WTC11 (cell line): Measurements from ENCODE around the gene SYDE2.

Experiments
- ATF3 ChIP-seq: sonication (generic); formaldehyde crosslinking; conservative IDR thresholded peaks from 2 replicates; pipeline ENCODE4 v1.8.1; 2022; ENCODE audit warnings: mild to moderate bottlenecking, missing genetic modification reagents
- ATF6 ChIP-seq: sonication (generic); formaldehyde crosslinking; IDR thresholded peaks from 2 replicates; pipeline ENCODE4 v1.8.1; 2023; ENCODE audit warnings: mild to moderate bottlenecking, missing genetic modification reagents
- CTCF ChIP-seq: fragments of 200-600 bp; IDR thresholded peaks from 2 replicates; pipeline ENCODE4 v1.8.0; 2022; ENCODE audit warnings: antibody characterized with exemption
- ESRRA ChIP-seq: sonication (generic); formaldehyde crosslinking; IDR thresholded peaks from 2 replicates; pipeline ENCODE4 v1.8.1; 2022; ENCODE audit warnings: mild to moderate bottlenecking, missing genetic modification reagents, borderline replicate concordance
- FOXP1 ChIP-seq: sonication (generic); formaldehyde crosslinking; IDR thresholded peaks from 2 replicates; pipeline ENCODE4 v1.8.0; 2022; ENCODE audit warnings: missing genetic modification reagents, mild to moderate bottlenecking, moderate library complexity, borderline replicate concordance
- ZNF138 ChIP-seq: sonication (generic); formaldehyde crosslinking; conservative IDR thresholded peaks from 2 replicates; pipeline ENCODE4 v1.8.1; 2022; ENCODE audit warnings: mild to moderate bottlenecking, moderate library complexity, missing genetic modification reagents
- ZNF512 ChIP-seq: sonication (generic); formaldehyde crosslinking; IDR thresholded peaks from 2 replicates; pipeline ENCODE4 v1.8.1; 2022; ENCODE audit warnings: missing genetic modification reagents, borderline replicate concordance

GRCh38 chr1:85182700-85183099, 18.1 kb downstream of the SYDE2 start:
- no peak for TF ChIP-seq ATF3 (CRISPR knock-in tag)
- no peak for TF ChIP-seq CTCF
- no peak for TF ChIP-seq ZNF512 (CRISPR knock-in tag)
- no peak for TF ChIP-seq ZNF138
- no peak for TF ChIP-seq ATF6 (CRISPR knock-in tag)
- no peak for TF ChIP-seq FOXP1 (CRISPR knock-in tag)
- no peak for TF ChIP-seq ESRRA
